Measurements from ENCODE around the gene CBX4. TPM values are rescaled to one million over a fixed set of nuclear protein-coding genes. Genes with fewer than 3 reads are reported as not detected.

The CBX4 gene
- total RNA-seq, 1 donor from 2014 or later: 16.9 TPM

DNA sequence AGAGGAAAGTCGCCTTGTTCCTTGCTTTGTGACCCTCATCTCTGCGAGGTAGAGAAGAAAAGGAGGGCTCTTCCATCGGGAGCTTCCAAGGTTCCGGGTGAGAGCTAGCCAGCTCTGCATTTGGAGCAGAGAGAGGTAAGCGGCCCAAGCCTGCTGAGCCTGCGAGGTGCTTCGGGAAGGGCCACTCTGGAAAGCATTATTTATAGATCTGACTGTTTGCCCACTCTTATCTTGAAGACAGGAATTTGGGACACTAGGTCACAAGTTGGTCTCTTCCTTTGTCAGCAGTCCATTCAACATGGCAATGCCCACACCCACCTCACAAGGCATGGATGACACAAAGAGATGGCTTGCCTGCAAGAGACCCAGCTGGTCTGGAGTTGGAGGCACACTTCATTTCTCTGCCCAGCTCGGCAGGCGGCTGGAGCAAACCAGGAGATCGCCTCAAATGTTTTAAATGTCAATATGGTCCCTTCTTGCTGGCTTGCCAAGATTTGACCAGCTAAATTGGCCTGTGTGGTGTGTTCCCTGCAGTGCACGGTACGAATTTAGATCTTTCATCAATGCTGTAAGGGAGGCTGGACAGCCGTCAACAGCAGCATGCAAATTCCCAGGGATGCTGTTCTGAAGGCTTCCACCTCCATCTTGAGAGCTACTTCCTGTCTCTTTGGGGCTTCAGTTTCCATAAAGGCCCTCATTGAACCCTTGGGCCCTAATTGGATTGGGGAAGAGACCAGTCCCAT, 19.5 kb downstream of the CBX4 start:
- Mint-ChIP-seq H3K9me3 (ENCODE audit: unreplicated experiment) (peaks cover 12% of the 10 kb centered on the region), H3K27ac (ENCODE audit: unreplicated experiment) (no peak overlapping the region), H3K4me3 (ENCODE audit: unreplicated experiment) (no peak overlapping the region), H3K4me1 (ENCODE audit: low read depth, unreplicated experiment) (no peaks in the 10 kb centered on the region), H3K36me3 (ENCODE audit: low read depth, unreplicated experiment) (peaks cover 2% of the 10 kb centered on the region), H3K27me3 (ENCODE audit: low read depth, unreplicated experiment) (peaks cover 77% of the 10 kb centered on the region)
- peaks cover 39% of the 10 kb centered on the region for H3K27me3 ChIP-seq (ENCODE audit: insufficient read depth, low read length)
- no peak overlapping the region for H3K4me2 ChIP-seq (ENCODE audit: low read length)
- no peaks in the 10 kb centered on the region for H4K20me1 ChIP-seq (ENCODE audit: insufficient read depth, low read length)
- H2AFZ ChIP-seq (ENCODE audit: low read depth, low read length): no peak overlapping the region
- no peaks in the 10 kb centered on the region for H3K36me3 ChIP-seq (ENCODE audit: insufficient read depth, low read length)
- no peak overlapping the region for H3K4me3 ChIP-seq (ENCODE audit: insufficient read depth, low read depth, low read length)
- no peak overlapping the region for H3K27ac ChIP-seq (ENCODE audit: low read depth, low read length)
- no peak for TF ChIP-seq EZH2 (IDR thresholded peaks at IDR 0.05; ENCODE audit: insufficient read depth, low read length)
- TF ChIP-seq, protein P1, sequence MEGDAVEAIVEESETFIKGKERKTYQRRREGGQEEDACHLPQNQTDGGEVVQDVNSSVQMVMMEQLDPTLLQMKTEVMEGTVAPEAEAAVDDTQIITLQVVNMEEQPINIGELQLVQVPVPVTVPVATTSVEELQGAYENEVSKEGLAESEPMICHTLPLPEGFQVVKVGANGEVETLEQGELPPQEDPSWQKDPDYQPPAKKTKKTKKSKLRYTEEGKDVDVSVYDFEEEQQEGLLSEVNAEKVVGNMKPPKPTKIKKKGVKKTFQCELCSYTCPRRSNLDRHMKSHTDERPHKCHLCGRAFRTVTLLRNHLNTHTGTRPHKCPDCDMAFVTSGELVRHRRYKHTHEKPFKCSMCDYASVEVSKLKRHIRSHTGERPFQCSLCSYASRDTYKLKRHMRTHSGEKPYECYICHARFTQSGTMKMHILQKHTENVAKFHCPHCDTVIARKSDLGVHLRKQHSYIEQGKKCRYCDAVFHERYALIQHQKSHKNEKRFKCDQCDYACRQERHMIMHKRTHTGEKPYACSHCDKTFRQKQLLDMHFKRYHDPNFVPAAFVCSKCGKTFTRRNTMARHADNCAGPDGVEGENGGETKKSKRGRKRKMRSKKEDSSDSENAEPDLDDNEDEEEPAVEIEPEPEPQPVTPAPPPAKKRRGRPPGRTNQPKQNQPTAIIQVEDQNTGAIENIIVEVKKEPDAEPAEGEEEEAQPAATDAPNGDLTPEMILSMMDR (IDR thresholded peaks at IDR 0.05; ENCODE audit: insufficient read depth, low read depth, low read length): no peak
- H3K4me1 ChIP-seq (ENCODE audit: insufficient read depth, low read length): peaks cover 5% of the 10 kb centered on the region
- no peak overlapping the region for H3K9ac ChIP-seq (ENCODE audit: low read length)
- H3K9me3 ChIP-seq (ENCODE audit: insufficient read depth, low read depth, low read length): no peaks in the 10 kb centered on the region
- H3K79me2 ChIP-seq (ENCODE audit: insufficient read depth, low read length): no peaks in the 10 kb centered on the region
- FAIRE-seq: no peak
- no peak for DNase-seq (ENCODE audit: low read depth)

DNA sequence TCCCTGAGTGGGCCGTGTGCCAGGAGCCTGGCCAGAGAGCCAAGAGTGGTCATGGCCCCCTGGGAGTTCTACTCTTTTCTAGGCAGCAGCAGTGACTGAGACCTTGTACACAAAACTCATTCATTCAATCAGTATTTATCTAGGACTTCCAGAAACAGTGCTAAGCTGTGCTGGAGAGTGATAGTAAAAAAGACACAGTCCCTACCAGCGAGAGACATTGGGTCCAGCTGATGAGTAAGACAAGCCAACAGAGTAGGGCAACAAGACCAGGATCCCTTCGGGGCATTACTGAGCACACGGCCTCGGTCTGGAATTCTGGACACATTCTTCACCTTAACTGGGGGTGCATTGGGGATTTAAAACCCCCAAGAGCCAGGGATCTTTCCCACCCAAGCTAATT, 20.2 kb downstream of the CBX4 start:
- FAIRE-seq: no peak
- H3K4me3 ChIP-seq (ENCODE audit: insufficient read depth, low read depth, low read length): no peak overlapping the region

More for the DNA sequence above, 20.2 kb downstream of the CBX4 start:
- Histone ChIP-seq H3K79me2 (ENCODE audit: insufficient read depth, low read length) (no peaks in the 10 kb centered on the region), H3K4me1 (ENCODE audit: insufficient read depth, low read length) (peaks cover 5% of the 10 kb centered on the region), H3K4me2 (ENCODE audit: low read length) (no peak overlapping the region), H3K27me3 (ENCODE audit: insufficient read depth, low read length) (peaks cover 44% of the 10 kb centered on the region), H3K36me3 (ENCODE audit: insufficient read depth, low read length) (no peaks in the 10 kb centered on the region), H3K9ac (ENCODE audit: low read length) (no peak overlapping the region), H3K9me3 (ENCODE audit: insufficient read depth, low read depth, low read length) (no peaks in the 10 kb centered on the region), H4K20me1 (ENCODE audit: insufficient read depth, low read length) (no peaks in the 10 kb centered on the region), H3K27ac (ENCODE audit: low read depth, low read length) (no peak overlapping the region), H2AFZ (ENCODE audit: low read depth, low read length) (no peak overlapping the region)
- H3K9me3 Mint-ChIP-seq (ENCODE audit: unreplicated experiment): peaks cover 10% of the 10 kb centered on the region
- H3K36me3 Mint-ChIP-seq (ENCODE audit: low read depth, unreplicated experiment): peaks cover 2% of the 10 kb centered on the region
- no peaks in the 10 kb centered on the region for H3K4me1 Mint-ChIP-seq (ENCODE audit: low read depth, unreplicated experiment)
- H3K4me3 Mint-ChIP-seq (ENCODE audit: unreplicated experiment): no peak overlapping the region
- peaks cover 75% of the 10 kb centered on the region for H3K27me3 Mint-ChIP-seq (ENCODE audit: low read depth, unreplicated experiment)
- H3K27ac Mint-ChIP-seq (ENCODE audit: unreplicated experiment): no peak overlapping the region
- DNase-seq (ENCODE audit: low read depth): no peak
- TF ChIP-seq EZH2 (IDR thresholded peaks at IDR 0.05; ENCODE audit: insufficient read depth, low read length): no peak
- TF ChIP-seq, protein P1 (IDR thresholded peaks at IDR 0.05; ENCODE audit: insufficient read depth, low read depth, low read length): no peak
